ENCODE data around the gene CHPF2.

DNA sequence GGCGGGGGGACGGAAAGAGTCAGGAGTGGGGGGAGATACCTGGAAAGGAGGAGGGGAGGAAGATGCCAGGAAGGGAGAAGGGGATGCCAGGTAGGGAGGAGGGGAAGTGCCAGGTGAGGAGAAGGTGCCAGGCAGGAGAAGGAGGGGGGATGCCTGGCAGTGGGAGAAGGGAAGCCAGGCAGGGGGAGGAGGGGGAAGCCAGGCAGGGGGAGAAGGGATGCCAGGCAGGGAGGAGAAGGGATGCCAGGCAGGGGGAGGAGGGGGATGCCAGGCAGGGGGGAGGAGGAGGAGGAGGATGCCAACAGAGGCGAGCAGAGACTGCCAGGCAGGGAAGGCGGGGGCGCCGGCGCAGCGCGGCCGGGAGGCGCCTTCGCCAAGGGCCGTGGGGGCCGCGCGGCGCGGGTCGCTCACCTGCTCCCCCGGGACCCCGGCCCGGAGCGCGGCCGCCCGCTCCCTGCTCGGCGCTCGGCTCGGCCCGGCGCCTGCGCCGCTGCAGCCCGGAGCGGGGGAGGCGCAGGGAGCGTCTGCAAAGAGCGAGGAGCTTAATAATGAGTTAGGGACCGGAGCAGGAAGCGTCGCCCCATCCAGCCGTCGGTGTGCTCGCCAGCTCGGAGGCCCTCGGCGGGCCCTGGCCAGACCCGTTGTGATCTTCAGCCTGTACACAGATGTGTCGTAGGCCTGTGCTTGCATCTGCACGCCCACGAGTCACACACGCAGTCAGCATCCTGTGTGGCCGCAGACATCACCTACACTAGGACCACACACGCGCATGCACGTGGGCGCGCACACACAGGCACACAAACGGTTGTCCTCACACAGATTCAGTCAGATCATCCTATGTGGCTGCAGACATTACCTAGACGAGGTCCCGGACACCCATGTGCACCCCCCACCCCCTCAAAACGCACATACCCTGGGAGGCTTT lies 44.6 kb downstream of the CHPF2 start:
- TF ChIP-seq, protein P1, sequence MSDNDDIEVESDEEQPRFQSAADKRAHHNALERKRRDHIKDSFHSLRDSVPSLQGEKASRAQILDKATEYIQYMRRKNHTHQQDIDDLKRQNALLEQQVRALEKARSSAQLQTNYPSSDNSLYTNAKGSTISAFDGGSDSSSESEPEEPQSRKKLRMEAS (IDR thresholded peaks at IDR 0.05): peak; percentile 76
- TF ChIP-seq, protein P2, sequence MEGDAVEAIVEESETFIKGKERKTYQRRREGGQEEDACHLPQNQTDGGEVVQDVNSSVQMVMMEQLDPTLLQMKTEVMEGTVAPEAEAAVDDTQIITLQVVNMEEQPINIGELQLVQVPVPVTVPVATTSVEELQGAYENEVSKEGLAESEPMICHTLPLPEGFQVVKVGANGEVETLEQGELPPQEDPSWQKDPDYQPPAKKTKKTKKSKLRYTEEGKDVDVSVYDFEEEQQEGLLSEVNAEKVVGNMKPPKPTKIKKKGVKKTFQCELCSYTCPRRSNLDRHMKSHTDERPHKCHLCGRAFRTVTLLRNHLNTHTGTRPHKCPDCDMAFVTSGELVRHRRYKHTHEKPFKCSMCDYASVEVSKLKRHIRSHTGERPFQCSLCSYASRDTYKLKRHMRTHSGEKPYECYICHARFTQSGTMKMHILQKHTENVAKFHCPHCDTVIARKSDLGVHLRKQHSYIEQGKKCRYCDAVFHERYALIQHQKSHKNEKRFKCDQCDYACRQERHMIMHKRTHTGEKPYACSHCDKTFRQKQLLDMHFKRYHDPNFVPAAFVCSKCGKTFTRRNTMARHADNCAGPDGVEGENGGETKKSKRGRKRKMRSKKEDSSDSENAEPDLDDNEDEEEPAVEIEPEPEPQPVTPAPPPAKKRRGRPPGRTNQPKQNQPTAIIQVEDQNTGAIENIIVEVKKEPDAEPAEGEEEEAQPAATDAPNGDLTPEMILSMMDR (IDR thresholded peaks at IDR 0.05 in 2 of 3, conservative IDR thresholded peaks at IDR 0.05 in 1 of 3; ENCODE audit: borderline replicate concordance in 1 of 3, insufficient read depth in 1 of 3, low read depth in 2 of 3, low read length in 2 of 3): no peak
- TF ChIP-seq, protein P3, sequence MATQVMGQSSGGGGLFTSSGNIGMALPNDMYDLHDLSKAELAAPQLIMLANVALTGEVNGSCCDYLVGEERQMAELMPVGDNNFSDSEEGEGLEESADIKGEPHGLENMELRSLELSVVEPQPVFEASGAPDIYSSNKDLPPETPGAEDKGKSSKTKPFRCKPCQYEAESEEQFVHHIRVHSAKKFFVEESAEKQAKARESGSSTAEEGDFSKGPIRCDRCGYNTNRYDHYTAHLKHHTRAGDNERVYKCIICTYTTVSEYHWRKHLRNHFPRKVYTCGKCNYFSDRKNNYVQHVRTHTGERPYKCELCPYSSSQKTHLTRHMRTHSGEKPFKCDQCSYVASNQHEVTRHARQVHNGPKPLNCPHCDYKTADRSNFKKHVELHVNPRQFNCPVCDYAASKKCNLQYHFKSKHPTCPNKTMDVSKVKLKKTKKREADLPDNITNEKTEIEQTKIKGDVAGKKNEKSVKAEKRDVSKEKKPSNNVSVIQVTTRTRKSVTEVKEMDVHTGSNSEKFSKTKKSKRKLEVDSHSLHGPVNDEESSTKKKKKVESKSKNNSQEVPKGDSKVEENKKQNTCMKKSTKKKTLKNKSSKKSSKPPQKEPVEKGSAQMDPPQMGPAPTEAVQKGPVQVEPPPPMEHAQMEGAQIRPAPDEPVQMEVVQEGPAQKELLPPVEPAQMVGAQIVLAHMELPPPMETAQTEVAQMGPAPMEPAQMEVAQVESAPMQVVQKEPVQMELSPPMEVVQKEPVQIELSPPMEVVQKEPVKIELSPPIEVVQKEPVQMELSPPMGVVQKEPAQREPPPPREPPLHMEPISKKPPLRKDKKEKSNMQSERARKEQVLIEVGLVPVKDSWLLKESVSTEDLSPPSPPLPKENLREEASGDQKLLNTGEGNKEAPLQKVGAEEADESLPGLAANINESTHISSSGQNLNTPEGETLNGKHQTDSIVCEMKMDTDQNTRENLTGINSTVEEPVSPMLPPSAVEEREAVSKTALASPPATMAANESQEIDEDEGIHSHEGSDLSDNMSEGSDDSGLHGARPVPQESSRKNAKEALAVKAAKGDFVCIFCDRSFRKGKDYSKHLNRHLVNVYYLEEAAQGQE (IDR thresholded peaks at IDR 0.05; ENCODE audit: low read depth): no peak
- TF ChIP-seq EZH2phosphoT487 (IDR thresholded peaks at IDR 0.05; ENCODE audit: borderline replicate concordance) (no peak), ZNF274 (IDR thresholded peaks at IDR 0.05; ENCODE audit: low read depth, low read length) (no peak), FOSL1 (IDR thresholded peaks at IDR 0.05; ENCODE audit: low read depth) (no peak), ELF1 (IDR thresholded peaks at IDR 0.05; ENCODE audit: borderline replicate concordance, low read depth) (no peak; the same call in 1 of the 2 replicates)

Data from HCT116 (cell line).